Measurements from ENCODE around the gene HIP1.

GRCh38 chr7:75699993-75700392 is 38.7 kb downstream of the HIP1 start:
- no peak for TF ChIP-seq POLR2A (IDR thresholded peaks at IDR 0.05; ENCODE audit: low read depth)
- TF ChIP-seq, protein P1, sequence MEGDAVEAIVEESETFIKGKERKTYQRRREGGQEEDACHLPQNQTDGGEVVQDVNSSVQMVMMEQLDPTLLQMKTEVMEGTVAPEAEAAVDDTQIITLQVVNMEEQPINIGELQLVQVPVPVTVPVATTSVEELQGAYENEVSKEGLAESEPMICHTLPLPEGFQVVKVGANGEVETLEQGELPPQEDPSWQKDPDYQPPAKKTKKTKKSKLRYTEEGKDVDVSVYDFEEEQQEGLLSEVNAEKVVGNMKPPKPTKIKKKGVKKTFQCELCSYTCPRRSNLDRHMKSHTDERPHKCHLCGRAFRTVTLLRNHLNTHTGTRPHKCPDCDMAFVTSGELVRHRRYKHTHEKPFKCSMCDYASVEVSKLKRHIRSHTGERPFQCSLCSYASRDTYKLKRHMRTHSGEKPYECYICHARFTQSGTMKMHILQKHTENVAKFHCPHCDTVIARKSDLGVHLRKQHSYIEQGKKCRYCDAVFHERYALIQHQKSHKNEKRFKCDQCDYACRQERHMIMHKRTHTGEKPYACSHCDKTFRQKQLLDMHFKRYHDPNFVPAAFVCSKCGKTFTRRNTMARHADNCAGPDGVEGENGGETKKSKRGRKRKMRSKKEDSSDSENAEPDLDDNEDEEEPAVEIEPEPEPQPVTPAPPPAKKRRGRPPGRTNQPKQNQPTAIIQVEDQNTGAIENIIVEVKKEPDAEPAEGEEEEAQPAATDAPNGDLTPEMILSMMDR (IDR thresholded peaks at IDR 0.05): no peak

Measured in esophagus muscularis mucosa (tissue), 3 donors.